ENCODE results near the gene TSPAN13.
A peak's percentile ranks its signal among the peaks of the same experiment; 100 is the strongest.

The TSPAN13 gene

DNA sequence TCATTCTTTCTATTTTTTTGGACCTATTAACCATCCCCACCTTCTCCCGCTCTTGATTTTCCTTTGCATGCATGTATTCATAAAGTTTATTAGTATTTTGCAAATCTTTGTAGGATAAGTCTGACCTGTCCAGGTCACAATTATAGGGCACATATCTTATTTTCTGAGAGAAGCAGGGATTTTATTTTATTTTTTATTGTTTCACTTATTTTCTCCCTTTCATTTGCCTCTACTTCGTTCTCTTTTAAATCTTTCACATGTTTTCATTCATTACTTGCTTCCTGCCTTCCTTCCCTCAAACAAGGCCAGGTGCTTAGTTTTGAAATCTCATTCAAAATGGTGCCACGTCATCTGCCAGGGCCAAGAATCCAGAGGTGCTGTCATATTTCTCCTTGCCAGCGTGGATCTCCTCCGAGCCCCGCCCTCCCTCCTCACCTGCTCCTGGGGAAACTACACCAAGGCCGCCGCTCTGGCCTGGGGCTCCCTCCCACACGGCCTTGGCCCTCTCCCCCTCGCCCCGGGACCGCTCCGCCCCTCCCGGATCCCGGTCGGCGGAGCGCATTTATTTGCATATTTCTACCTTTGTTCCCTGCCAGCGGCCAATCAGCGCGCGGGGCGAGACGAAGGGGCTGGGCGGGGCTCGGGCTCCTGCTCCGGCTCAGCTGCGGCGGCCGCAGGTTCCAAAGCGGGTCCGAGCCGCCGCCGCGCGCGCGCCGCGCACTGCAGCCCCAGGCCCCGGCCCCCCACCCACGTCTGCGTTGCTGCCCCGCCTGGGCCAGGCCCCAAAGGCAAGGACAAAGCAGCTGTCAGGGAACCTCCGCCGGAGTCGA lies at the start of gene TSPAN13:
TSS of gene TSPAN13 (plus strand) at position 654 of the 830 bp plus-strand sequence. CDS start 213 bp downstream, outside the sequence.
- peak; percentile 75 for DNase-seq (ENCODE audit: low spot score)

DNA sequence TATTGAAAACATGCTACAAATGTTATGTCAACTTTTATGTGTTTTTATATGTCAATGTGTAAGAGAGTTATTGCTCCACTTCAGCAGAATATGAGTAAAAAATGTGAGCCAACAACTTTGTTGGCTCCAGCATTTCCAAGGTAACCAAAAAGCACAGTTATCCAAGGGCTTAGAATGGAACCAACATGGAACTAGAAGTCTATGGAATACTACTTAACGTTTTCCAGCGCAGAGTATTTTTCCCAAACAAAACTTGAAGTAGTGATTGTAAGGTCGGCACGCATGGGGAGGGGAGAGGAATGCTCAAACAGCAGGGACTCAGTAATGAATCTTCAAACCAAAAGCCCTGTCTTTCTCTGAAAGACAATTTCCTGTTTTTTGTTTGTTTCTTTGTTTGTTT lies 45.0 kb upstream of the TSPAN13 start:
- no peak for DNase-seq (ENCODE audit: low spot score)

DNA sequence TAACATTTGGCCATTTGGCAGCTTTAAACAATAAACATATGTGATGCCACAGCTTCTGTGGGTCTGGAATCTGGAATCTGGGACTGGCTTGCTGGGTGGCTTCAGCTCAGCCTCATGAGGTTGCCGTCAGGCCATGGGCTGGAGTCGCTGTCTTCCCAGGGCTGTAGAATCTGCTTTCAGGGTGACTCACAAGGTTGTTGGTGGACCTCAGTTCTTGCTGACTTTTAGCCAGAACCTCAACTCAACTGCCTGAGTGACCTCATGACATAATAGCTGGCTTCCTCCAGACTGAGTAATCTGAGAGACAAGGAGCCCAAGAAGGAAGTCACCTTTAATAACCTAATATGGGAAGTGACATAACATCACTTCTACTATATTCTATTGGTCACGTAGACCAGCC lies 44.6 kb upstream of the TSPAN13 start:
- peak; percentile 65 for DNase-seq (ENCODE audit: low spot score)

DNA sequence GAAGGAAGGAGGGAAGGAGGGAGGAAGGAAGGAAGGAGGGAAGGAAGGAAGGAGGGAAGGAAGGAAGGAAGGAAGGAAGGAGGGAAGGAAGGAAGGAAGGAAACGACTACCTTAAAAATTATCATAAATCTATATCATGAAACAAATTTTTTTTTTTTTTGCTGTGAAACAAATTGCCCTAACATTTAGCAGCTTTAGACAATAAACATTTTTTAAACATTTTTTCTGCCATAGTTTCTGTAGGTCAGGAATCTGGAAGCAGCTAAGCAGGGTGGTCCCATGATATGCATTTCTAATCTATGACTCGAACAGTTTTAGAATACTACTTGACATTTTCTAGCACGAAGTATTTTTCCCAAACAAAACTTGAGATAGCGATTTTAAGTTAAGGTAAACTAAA lies 42.9 kb upstream of the TSPAN13 start:
- DNase-seq (ENCODE audit: low spot score): no peak

DNA sequence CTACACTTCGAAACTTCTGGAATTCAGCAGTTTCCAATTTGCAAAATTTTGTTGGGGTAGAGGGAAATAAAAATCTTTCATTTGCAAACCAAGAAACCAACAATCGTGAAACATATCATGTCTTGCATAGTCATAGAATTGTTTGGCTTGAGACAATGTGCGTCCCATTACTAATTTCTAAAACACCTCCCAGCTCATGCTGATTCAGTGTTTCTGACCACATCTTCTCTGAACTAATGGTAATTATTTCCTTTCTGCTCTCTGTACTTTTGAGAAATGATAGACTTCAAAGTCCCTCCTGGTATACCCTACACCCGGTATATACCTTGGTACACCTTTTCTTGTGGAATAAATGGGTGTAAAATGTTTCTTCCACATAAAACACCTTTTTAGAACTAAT lies 41.8 kb upstream of the TSPAN13 start:
- no peak for DNase-seq (ENCODE audit: low spot score)

DNA sequence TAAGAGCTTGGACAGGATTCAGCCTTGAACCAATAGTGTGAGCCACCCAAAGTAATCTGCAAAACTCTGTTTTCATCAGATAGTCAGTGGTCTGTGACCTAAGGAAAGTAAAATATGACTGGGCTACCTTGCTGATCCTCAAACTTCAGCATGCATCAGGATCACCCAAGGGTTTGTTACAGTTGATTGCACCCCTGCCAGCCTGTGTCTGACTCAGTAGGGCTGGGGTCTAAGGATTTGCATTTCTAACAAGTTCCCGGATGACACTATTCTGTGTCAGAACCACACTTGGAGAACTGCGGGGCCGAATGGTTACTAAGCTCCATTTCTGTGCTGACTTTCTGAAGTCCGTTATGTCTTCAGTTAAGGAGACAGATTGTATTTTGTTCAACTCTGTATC lies 40.6 kb upstream of the TSPAN13 start:
- no peak for DNase-seq (ENCODE audit: low spot score)

DNA sequence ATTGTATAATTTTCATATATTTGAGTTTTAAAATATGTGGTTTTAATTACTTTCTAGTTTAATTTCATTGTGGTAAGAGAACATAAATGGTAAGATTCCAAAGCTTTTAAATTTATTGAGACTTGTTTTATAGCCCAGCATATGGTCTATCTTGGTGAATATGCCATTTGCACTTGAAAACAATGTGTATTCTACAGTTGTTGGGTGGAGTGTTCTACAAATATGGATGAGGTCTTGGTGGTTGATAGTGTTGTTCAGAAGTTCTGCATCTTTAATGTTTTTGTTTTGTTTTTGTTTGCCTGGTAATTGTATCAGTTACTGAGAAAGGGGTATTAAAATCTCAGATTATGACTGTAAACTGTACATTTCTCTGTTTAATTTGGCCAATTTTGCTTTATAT lies 37.6 kb upstream of the TSPAN13 start:
- DNase-seq (ENCODE audit: low spot score): no peak

DNA sequence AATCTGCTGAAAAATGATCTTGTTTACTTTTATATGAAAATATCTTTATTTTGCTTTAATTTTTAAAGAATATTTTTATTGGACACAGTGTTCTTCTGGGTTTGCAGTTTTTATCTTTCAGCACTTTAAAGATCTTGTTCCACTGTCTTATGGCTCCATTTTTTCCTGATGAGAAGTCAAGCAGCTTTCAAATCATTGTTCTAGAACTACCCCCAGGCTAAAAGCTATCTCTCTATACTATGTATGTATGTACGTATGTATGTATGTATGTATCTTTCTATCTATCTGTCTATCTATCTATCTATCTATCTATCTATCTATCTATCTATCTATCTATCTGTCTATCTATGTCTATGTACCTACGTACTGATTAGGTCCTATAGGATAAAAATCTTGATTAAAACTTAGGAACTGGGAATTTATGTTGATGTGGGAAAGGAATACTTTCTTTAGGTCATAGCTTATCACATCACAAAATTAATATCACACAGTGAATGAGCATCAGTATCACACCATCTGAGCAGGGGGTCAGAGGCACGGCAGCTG lies 35.4 kb upstream of the TSPAN13 start:
- DNase-seq (ENCODE audit: low spot score): no peak

DNA sequence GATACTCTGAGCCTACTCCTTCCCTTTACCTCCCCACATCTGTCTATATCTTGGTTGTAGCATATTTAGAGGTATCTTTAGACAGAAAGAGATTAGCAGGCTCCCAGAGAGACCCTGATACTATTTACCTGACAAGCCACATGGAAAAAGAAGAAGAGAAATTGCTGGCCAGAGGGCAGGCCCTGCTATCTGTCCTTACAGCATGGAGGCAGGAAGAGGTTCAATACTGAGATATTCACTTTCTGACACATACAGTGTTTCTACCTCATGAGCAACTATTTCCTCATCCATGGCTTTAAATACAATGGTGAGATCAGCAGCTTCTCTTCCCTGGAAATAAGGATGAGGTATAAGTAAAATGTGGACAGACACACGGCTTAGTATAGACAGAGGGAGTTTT lies 33.9 kb upstream of the TSPAN13 start:
- DNase-seq (ENCODE audit: low spot score): no peak

DNA sequence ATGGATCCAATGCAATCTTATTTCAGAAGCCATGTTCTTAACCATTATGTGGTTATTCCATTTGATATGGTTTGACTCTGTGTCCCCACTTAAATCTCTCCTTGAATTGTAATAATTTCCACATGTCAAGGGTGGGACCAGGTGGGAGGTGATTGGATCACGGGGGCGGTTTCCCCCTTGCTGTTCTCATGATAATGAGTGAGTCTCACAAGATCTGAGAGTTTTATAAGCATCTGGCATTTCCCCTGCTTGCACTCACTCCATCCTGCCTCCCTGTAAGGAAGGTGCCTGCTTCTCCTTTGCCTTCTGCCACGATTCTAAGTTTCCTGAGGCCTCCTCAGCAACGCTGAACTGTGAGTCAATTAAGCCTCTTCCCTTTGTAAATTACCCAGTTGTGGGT lies 32.0 kb upstream of the TSPAN13 start:
- DNase-seq (ENCODE audit: low spot score): no peak

DNA sequence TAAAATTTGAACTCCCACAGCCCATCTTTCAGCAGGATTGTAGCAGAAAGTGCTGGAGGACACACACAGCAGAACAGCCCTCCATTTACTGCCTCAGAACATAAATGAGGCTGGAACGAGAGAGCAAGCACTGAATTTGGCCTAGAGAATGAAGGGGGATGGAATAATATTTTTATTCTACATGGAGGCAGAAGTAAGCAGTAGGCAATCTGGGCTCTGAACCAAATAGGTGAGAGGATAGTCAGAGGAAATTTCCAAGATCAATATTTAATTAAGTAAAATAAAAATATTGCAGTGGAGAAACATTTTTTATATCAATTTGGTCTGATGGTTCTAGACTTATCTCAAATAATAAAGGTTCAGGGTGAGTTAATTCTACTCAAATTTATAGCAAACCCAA lies 29.2 kb upstream of the TSPAN13 start:
- no peak for DNase-seq (ENCODE audit: low spot score)

DNA sequence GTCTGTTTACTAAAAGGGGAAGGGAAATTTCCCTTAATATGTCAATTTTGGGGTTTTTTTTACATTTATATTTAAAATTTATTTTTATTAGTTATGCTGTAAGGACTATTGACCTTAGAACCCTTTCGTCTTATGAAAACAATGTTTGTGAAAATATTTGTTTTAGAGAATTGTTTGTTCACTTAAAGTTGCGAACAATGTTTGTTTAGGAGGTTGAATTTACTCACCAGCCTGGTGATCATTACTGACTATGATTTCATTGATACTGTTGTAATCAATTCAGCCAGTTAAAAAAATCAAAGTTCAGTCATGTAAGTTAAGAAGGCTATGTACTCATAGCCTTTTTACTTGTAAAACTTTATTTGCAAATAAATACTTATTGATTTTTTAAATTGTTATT lies 27.4 kb upstream of the TSPAN13 start:
- DNase-seq (ENCODE audit: low spot score): no peak

DNA sequence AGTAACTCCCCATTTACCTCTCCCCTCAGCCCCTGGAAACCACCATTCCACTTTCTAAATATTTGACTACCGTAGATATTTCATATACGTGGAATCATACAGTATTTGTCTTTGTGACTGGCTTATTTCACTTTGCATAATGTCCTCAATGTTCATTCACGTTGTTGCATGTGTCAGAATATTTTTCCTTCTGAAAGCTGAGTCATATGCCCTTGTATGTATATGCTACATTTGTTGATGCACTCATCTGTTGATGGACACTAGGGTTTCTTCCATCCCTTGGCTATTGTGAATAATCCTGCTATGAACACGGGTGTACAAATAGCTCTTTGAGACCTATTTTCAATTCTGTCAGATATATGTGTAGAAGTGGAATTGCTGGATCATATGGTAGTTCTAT lies 25.8 kb upstream of the TSPAN13 start:
- no peak for DNase-seq (ENCODE audit: low spot score)

DNA sequence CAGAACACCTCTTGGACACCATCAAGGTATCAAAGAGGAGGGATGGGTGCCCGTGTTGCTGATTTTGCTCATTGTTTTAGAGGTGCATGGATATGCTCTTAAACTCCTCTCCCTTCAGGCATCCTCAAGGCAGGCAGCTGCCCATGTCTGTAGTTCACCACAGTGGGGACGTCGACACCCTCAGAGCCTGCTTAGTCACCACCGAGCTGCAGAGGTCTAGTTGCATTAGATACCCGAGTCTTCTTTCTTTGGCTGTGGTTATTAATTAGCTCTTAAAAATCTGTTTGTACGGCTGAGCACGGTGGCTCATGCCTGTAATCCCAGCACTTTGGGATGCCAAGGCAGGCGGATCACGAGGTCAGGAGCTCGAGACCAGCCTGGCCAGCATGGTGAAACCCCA lies 24.7 kb upstream of the TSPAN13 start:
- DNase-seq (ENCODE audit: low spot score): no peak

DNA sequence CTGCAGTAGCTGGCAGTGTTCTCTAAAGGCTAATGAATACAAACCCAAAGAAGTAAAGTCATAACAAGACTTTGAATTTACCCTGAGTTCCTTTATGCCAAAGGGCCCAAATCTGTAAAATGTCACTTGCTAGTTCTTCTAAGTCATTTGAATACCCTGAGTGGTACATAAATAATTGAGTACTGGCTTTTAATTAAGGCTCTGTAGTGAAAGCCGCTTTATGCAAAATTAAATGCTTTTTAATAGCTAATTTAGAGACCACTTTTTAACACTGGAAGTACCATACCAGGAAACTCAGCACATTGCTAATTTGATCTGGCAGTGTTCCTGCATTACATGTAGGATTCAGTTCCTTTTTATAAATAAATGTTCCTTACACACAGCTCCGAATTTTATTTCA lies 24.0 kb upstream of the TSPAN13 start:
- DNase-seq (ENCODE audit: low spot score): no peak

DNA sequence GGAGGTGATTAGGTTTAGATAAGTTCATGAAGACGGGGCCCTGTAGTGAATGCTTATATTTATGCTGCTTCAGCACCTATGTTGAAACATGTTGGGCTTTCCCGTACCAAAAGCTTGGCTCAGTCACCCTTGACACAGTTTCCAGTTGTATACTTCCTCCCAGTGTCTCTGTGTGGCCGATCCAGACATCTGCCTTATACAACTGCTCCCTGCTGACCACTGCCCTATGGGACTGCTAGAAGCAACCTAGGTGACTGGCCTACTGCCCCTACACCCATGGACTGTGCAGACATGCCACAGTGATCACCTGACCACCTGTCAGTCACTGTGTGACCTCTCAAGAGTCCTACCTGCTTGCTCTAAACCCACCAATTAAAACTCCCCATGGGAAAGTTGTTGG lies 22.6 kb upstream of the TSPAN13 start:
- DNase-seq (ENCODE audit: low spot score): no peak

DNA sequence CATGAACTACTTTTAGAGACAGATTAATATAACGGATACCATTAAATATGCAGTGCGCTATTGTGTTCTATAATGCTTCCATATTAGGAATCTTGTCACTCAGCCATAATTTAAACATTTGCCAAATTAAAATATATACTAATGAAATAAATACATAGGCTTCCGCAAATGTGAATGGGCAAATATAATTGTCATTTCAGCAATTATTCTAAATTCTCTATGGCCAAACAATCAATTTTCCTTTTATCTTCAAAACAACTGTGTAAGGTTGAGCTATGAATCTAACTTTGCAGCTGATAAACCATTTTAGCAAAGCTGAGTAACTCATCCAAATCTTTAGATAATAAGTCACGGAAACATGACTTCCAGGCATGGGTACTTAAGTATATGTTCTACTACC lies 20.7 kb upstream of the TSPAN13 start:
- DNase-seq (ENCODE audit: low spot score): no peak

DNA sequence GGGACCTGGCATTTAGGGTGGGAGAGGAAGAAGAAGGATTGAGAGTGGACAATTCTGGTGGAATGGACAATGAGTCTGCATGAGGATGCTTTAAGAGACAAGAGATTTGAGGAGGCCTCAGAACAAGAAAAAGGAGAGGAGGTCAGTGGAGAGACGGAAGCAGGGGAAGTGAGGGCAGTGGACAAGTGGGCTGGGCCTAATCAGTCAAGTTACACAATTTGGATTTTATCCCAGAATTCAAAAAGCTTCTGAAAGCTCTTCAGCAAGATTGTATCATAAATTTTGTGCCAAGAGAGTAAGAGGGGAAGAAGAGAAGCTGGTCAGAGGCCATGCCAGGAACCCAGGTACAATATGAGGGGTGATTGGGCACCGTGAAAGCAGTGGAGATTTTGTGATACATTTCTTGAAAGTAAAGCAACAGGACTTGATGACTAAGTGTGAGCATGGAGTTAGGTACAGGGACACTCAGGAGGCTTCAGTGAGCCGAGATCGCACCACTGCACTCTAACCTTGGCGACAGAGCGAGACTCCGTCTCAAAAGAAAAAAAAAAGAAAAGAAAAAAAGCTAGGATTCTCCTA lies 19.3 kb upstream of the TSPAN13 start:
- no peak for DNase-seq (ENCODE audit: low spot score)

DNA sequence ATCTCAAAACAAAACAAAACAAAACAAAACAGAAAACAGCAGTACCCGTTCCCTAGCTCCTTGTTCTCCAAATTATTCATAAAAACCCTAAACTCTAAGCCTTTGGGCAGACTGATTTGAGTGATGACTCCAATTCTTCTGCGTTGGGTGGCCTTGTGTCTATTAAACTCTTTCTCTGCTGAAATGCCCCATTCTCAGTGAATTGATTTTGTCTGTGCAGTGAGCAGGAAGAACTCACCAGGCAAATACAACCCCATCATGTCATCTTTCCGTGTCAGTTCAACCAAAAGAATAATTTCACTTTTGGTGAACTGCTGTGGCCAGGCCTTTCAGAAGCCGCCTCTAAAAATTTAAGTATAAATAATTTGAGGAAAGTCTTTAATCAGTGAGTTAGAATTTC lies 18.5 kb upstream of the TSPAN13 start:
- DNase-seq (ENCODE audit: low spot score): no peak

DNA sequence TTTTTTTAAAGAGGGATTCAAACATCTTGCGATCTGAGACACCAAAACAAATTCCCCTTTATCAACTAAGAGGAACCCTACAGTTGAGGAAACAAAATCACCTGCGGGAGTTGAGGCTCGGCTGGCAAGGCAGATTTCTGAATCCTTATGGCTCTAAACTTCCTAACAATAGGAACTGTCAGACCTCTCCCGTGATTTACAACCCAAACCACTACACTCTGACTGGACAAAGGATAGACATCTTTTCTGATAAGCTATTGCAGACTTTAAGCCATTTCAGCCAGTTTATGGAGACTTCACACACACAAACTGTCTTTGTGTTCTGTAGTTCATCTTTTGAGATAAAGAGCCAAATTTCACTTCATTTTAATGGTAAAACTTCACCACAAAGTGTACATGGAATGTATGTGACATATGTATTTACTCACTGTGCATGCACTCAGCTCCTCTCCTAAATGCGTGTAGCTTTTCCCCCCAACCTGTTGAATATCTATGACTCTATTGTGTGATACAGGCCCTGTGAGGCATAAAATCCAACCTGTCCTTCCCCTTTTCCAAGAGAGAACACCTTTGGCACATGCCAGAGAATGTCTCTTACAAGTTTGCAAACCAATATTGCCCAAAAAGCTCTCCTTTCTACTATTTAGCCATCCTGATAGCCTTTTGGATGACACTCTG lies 15.4 kb upstream of the TSPAN13 start:
- DNase-seq (ENCODE audit: low spot score): no peak

DNA sequence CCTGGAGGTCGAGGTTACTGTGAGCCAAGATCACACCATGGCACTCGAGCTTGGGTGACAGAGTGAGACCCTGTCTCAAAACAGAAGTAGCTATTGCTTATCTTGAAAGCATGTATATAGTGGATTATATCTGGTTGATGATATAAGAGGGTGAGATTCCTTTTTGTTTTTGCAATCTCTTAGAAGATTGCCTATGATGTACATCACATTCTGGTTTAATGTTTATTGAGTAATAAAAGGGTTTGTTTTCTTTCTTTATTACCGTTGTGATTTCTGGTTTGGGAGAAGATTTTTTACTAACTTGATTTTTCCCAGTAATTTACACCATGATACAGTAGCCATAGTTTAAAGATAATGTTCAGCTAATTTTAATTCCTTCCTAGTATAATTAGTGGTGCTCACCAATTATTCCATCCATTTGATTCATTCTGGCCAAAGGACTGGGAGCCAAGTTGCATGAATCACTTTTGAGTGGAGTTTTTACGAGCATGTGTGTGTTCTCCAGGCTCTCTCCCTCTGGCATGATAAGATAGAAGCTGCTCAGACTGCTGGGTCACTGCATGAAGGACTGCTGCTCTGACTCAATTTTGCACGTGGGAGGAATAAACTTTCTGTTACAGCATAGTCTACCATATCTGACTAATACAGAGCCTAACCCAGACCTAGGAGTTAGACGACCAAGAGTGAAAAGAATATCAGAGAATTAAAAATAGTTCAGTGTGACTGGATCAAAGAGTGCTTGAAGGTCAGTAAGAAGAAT lies 13.5 kb upstream of the TSPAN13 start:
- peak; percentile 87 for DNase-seq (ENCODE audit: low spot score)

DNA sequence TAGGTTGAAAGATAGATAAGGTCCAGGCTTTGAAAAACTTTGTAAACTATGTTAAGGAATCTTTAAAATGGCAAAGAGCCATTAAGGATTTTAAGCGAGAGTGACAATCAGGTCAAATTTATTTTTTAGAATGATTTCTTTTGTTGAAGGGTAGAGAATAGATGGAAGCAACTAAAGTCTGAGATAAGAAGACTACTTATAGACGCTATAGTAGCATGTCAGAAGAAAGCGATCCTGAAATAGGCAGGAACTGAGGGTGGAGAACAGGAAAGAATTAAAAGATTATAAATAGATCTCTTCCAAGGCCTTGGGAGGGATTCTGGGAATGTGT lies 13.0 kb upstream of the TSPAN13 start:
- DNase-seq (ENCODE audit: low spot score): no peak

DNA sequence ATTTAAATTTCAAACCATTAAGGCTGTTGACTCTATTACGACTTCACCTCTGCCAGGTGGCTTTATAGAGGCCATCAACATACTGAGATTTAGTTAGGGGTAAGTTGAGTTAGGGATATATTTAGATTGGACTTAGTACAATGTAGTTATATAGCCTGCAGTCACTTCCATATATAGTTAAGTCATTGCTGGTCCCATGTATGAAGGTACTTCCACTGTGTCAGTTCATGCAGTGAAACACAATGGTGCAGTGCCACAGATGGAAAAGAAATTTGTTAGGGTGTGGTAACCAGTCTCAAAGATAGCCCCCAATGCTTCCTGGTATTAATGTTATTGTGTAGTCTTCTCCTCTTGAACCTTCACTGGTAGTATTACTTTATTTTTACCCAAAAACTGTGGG lies 12.6 kb upstream of the TSPAN13 start:
- DNase-seq (ENCODE audit: low spot score): no peak

Data from AG08396 (cell line).